Stomach (tissue), 4 donors: Measurements from ENCODE around the gene FAM98B.

Experiments used
- EP300 ChIP-seq: sonication (generic); formaldehyde crosslinking; IDR thresholded peaks from one replicate; pipeline ENCODE4 v1.6.1; 2017; ENCODE audit warnings: antibody characterized with exemption
- TF ChIP-seq, protein P1 (sequence below), 7 experiments: fragments of 450-650 bp in 4 of 7; fragments of 200-600 bp in 3 of 7; sonication (generic) in 3 of 7; IDR thresholded peaks; one replicate each; pipeline ENCODE4 v1.5.1; 2016 to 2019; ENCODE audit warnings: antibody characterized with exemption in 7 of 7, control low read depth in 2 of 7, mild to moderate bottlenecking in 1 of 7

DNA sequence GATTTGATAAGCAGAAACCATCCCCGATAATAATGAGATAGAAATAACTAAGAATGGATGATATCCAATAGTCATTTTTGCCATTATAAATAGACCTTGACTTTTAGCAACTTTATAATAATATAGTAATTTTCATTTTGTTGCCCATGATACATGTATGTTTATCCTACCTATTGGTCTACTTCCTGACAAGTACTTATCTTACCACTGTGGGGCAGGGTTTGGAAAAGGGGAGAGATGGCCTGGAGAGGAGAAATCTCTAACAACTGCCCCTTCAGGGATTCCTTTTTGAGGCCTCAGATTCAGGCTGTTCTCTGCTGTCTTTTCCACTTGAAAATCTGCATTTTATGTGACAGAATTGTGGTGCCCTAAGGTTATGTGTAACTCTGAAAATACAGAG lies 42.2 kb downstream of the FAM98B start:
- TF ChIP-seq, protein P1, sequence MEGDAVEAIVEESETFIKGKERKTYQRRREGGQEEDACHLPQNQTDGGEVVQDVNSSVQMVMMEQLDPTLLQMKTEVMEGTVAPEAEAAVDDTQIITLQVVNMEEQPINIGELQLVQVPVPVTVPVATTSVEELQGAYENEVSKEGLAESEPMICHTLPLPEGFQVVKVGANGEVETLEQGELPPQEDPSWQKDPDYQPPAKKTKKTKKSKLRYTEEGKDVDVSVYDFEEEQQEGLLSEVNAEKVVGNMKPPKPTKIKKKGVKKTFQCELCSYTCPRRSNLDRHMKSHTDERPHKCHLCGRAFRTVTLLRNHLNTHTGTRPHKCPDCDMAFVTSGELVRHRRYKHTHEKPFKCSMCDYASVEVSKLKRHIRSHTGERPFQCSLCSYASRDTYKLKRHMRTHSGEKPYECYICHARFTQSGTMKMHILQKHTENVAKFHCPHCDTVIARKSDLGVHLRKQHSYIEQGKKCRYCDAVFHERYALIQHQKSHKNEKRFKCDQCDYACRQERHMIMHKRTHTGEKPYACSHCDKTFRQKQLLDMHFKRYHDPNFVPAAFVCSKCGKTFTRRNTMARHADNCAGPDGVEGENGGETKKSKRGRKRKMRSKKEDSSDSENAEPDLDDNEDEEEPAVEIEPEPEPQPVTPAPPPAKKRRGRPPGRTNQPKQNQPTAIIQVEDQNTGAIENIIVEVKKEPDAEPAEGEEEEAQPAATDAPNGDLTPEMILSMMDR (IDR thresholded peaks at IDR 0.05): no peak
- TF ChIP-seq EP300: no peak
